Prostate gland (tissue), 2 donors: ENCODE data around the gene SEPTIN2. TPM values are rescaled to one million over a fixed set of nuclear protein-coding genes. Genes with fewer than 3 reads are reported as not detected.

Source experiments
- DNase-seq: peaks from one replicate; pipeline ENCODE4 v3.0.0-alpha.2; 2019; ENCODE audit warnings: low spot score
- H3K27ac ChIP-seq, 2 donors: fragments of 200-600 bp; sonication (generic); 2 replicates each; pipeline ENCODE4 v1.5.1; 2017 to 2019
- H3K27me3 ChIP-seq: fragments of 200-600 bp; sonication (generic); replicated peaks from 2 replicates; pipeline ENCODE4 v1.5.1; 2019; ENCODE audit not compliant: insufficient read depth
- H3K36me3 ChIP-seq, 2 donors: fragments of 200-600 bp; sonication (generic); 1 replicate in 1 of 2; 2 replicates in 1 of 2; pipeline versions ENCODE4 v1.5.1 to v1.8.1; 2017 to 2019
- H3K4me1 ChIP-seq: fragments of 200-600 bp; sonication (generic); replicated peaks from 2 replicates; pipeline ENCODE4 v1.5.1; 2019
- H3K4me3 ChIP-seq, 2 donors: fragments of 200-600 bp; sonication (generic); 2 replicates each; pipeline ENCODE4 v1.5.1; 2017 to 2019
- H3K9me3 ChIP-seq: fragments of 200-600 bp; sonication (generic); 2 replicates; pipeline ENCODE4 v1.5.1; 2017
- POLR2A ChIP-seq: fragments of 450-650 bp; IDR thresholded peaks from one replicate; pipeline ENCODE4 v1.6.1; 2016; ENCODE audit warnings: antibody characterized with exemption, mild to moderate bottlenecking
- POLR2AphosphoS5 ChIP-seq: sonication (generic); formaldehyde crosslinking; IDR thresholded peaks from one replicate; pipeline ENCODE4 v1.6.1; 2017; ENCODE audit warnings: antibody characterized with exemption
- WGBS: methylation state at CpG from one replicate; pipeline ENCODE4 v1.1.5; 2018; 5-methylcytosine and 5-hydroxymethylcytosine counted together
- intact Hi-C: fragments of 100-400 bp; cut with DNase I; formaldehyde crosslinking; loops from one replicate; pipeline ENCODE4 v1.14.2; 2022
- total RNA-seq, 2 donors: library from RNA; depleted of rRNA; stranded (reverse); fragments of >200 nt; gene quantifications; one replicate each; pipeline ENCODE4 v1.1.0, GENCODE V29; 2016
- TF ChIP-seq, protein P1 (sequence below), 4 experiments: fragments of 200-600 bp in 2 of 4; fragments of 450-650 bp in 2 of 4; sonication (generic) in 2 of 4; IDR thresholded peaks; 1 replicate in 3 of 4; 2 replicates in 1 of 4; pipeline ENCODE4 v1.5.1; 2016 to 2019; ENCODE audit warnings: antibody characterized with exemption in 4 of 4, mild to moderate bottlenecking in 2 of 4, moderate library complexity in 2 of 4

The SEPTIN2 gene
- total RNA-seq, 2 donors from 2014 or later = 202 to 284 TPM

DNA sequence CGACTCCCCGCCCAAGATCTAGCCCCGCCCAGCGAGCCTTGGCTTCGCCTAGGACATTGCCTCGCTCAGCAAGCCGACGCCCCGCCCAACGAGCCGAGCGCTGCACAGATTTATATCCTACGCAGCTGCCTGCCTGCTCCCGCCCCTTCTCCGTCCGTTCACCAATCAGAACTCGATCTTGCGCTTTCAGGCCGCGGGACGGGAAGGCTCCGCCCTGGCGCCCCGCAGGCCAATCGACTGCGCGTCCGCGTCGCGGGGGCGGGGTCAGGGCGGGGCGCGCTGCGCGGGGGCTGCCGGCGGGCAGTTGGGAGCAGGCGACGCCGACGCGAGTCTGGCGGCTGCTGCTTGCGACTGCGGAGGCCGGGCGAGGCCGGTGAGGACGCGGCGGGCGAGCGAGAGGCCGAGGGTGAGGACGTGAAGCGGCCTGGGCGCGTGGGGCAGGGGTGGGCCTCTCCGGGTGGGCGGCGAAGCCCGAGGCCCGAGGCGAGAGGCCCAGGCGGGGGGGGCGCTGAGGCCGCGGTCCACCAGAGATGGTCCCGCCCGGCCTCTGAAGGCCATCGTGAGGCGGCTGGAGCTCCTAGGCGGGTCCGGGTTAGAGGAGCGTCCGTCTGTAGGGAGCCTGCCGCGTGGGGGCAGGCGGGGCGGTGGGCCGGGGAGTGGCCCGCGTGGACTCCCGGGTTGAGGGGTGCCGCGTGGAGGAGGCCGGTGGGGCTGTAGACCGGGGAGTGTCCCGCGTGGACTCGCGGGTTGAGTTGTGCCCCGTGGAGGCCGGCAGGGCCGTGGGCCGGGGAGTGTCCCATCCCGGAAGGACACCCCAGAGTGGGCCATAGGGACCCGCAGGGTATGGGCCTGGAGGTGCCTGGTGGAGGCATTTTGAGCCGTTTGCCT, 40.5 kb downstream of the SEPTIN2 start, which contains the start of gene FARP2:
Gene FARP2, plus strand, starts transcription at position 303 of the 888 bp plus-strand sequence. CDS start 16,823 bp downstream, outside the sequence.
- Histone ChIP-seq H3K36me3 (no peaks in the 10 kb centered on the region), H3K4me1 (peaks cover 9% of the 10 kb centered on the region), H3K27me3 (no peaks in the 10 kb centered on the region), H3K9me3 (no peaks in the 10 kb centered on the region), H3K27ac (peak within 1 kb of the TSS; percentile 86 to 88), H3K4me3 (peak within 1 kb of the TSS; percentile 85 to 91)
- WGBS = under 1% methylated on average over 76 of the region's 101 CpGs
- TF ChIP-seq, protein P1, sequence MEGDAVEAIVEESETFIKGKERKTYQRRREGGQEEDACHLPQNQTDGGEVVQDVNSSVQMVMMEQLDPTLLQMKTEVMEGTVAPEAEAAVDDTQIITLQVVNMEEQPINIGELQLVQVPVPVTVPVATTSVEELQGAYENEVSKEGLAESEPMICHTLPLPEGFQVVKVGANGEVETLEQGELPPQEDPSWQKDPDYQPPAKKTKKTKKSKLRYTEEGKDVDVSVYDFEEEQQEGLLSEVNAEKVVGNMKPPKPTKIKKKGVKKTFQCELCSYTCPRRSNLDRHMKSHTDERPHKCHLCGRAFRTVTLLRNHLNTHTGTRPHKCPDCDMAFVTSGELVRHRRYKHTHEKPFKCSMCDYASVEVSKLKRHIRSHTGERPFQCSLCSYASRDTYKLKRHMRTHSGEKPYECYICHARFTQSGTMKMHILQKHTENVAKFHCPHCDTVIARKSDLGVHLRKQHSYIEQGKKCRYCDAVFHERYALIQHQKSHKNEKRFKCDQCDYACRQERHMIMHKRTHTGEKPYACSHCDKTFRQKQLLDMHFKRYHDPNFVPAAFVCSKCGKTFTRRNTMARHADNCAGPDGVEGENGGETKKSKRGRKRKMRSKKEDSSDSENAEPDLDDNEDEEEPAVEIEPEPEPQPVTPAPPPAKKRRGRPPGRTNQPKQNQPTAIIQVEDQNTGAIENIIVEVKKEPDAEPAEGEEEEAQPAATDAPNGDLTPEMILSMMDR (IDR thresholded peaks at IDR 0.05) = no peak
- TF ChIP-seq POLR2A (peak; percentile 90), POLR2AphosphoS5 (peak; percentile 90)
- intact Hi-C loops = loop anchor here (1.0 to 10.0 kb wide), 4 partner anchors 41 to 281 kb away; partner anchors contain the start of genes ATG4B, HDLBP, SEPTIN2 and STK25
- peak; percentile 100 for DNase-seq

DNA sequence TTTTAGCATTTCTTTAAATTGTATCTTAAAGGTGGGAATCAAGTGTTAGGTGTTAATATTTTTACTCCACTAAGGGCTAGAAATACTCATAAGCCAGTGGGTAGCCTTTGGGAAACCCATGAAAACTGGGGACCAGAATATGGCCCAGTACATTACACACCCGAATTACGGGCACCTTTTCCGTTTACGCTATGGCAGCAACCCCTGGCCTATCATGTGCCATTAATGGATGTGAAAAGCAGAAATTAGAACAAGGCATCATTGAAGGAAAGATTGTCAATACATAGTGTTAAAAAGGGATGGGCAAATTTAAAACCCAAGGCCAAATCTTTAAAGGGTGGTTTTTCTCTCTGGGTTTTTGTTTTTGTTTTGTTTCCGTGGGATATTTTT, 41.1 kb downstream of the SEPTIN2 start:
- Histone ChIP-seq H3K4me1 (peaks cover 9% of the 10 kb centered on the region), H3K27ac (peak overlapping the region; percentile 86 to 88), H3K9me3 (no peaks in the 10 kb centered on the region), H3K36me3 (no peaks in the 10 kb centered on the region), H3K27me3 (no peaks in the 10 kb centered on the region), H3K4me3 (peak overlapping the region; percentile 85 to 91)
- intact Hi-C loops = loop anchor here (1.0 to 10.0 kb wide), 4 partner anchors 42 to 280 kb away; partner anchors contain the start of genes ATG4B, HDLBP, SEPTIN2 and STK25
- no peak for DNase-seq
- WGBS = 27% methylated on average over 5 of the region's 5 CpGs
- TF ChIP-seq POLR2AphosphoS5 (no peak), POLR2A (no peak)
- TF ChIP-seq, protein P1 (IDR thresholded peaks at IDR 0.05) = no peak

DNA sequence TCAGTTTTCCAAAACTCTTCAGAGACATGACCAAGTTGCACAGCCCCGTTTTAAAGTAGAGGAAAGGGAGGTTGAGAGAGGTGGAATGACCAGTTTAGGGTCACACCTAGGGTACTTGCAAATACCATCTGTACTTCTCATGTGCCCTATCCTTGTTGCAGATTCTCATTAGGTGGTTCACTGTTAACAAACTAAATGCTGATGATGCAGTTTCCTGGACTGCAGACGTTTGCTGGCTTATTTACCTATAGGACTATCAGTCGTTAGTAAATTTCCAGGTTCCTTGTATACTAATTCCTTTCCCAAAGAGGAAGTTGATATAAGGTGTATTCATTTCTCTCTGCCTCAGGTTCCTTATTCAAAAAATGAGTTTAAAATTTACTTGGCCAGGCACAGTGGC, 41.8 kb downstream of the SEPTIN2 start:
- intact Hi-C loops = loop anchor here (2.0 to 10.0 kb wide), 3 partner anchors 85 to 279 kb away; partner anchors contain the start of genes ATG4B, STK25 and THAP4
- Histone ChIP-seq H3K36me3 (no peaks in the 10 kb centered on the region), H3K9me3 (no peaks in the 10 kb centered on the region), H3K4me3 (peak overlapping the region in 1 of 2 donors; percentile 91), H3K27ac (no peak overlapping the region), H3K4me1 (peaks cover 9% of the 10 kb centered on the region), H3K27me3 (no peaks in the 10 kb centered on the region)
- TF ChIP-seq, protein P1 (IDR thresholded peaks at IDR 0.05) = no peak
- TF ChIP-seq POLR2A (no peak), POLR2AphosphoS5 (no peak)
- WGBS = 64% methylated on average over 3 of the region's 3 CpGs
- no peak for DNase-seq

DNA sequence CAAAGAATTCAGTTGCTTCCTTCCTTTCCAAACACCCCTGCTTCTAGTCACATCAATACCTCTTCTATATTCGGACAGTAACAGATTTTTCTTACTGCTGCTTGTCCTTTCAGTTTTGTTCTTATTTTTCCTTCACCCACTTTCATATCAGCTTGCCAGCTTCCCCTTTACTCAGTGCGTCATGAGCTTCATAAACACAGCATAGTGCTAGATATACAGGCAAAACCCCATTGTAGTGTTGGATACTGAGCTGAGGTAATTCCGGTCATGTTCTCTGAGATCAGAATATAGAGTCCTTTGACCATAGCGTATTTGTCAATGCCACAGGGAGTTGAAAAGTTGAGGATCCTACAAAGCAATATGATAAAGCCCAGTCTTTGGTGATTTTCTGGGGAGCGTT, 42.7 kb downstream of the SEPTIN2 start:
- intact Hi-C loops = loop anchor here (5.0 to 10.0 kb wide), 2 partner anchors 86 to 146 kb away; partner anchors contain the start of gene STK25
- no peak overlapping the region for H3K4me3 ChIP-seq
- H3K27ac ChIP-seq = no peak overlapping the region
- peaks cover 9% of the 10 kb centered on the region for H3K4me1 ChIP-seq
- no peaks in the 10 kb centered on the region for H3K27me3 ChIP-seq
- no peaks in the 10 kb centered on the region for H3K36me3 ChIP-seq
- DNase-seq = no peak
- H3K9me3 ChIP-seq = no peaks in the 10 kb centered on the region
- no peak for TF ChIP-seq POLR2AphosphoS5
- TF ChIP-seq POLR2A = no peak
- TF ChIP-seq, protein P1 (IDR thresholded peaks at IDR 0.05) = no peak
- 91% methylated on average over 5 of the region's 5 CpGs for WGBS
